NCI-H748 treated with DMSO at 0.1 percent for 48 hours (cell line): ENCODE measurements around the gene NUTM1.
"Not testable (repeated sequence)": the region's sequence is repeated elsewhere in the genome, so short reads cannot be mapped to it uniquely, and the experiment has no call there.

Experiments
- DNase-seq: peaks from one replicate; lab custom pipeline; 2025; lab: John Stamatoyannopoulos, UW

Gene NUTM1

DNA sequence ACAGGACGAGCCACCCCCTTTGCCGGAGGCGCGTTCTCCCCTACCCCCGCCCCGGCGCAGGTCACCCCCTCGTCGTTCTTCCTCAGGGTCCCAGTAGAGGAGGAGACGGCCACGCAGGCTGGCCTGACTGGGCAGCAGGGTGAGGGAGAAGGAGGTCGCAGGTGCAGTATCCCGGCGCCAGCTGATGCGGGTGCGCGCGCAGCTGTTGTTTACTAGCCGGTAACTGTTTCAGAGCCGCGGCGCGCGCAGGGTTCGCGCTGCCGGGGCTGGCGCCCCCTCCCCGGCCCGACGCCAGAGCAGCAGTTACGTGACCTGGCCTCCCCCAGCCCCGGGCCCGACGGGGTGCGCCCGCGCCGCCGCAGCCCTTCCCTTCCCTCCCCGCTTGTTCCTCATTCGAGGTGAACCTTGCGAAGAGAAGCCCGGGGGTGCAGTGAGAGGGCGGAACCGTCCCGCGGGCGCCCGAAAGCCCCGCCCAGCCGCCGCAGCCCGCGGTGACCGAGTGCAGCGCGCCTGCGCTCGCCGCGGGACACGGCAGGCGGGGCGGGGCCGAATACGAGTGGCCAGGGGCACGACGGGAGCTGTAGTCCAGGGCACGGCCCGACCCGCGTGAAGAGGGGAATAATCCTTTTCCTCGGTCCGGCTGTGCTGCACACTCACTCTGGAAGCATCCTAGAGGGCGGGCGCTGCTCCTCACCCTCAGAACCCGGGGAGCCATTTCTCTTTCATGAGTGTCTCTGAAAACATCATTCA lies 5.4 kb upstream of the NUTM1 start, which contains the start of gene SLC12A6:
TSS of gene SLC12A6 (minus strand) at position 225 of the 750 bp plus-strand sequence. CDS start 1,101 bp downstream, outside the sequence.
- DNase-seq = peak; percentile 62

GRCh38 chr15:34338347-34338746 lies 4.8 kb upstream of the NUTM1 start:
- no peak for DNase-seq

- DNase-seq = no peak
These were observed 3.2 kb upstream of the NUTM1 start for GRCh38 chr15:34339946-34340345.

DNA sequence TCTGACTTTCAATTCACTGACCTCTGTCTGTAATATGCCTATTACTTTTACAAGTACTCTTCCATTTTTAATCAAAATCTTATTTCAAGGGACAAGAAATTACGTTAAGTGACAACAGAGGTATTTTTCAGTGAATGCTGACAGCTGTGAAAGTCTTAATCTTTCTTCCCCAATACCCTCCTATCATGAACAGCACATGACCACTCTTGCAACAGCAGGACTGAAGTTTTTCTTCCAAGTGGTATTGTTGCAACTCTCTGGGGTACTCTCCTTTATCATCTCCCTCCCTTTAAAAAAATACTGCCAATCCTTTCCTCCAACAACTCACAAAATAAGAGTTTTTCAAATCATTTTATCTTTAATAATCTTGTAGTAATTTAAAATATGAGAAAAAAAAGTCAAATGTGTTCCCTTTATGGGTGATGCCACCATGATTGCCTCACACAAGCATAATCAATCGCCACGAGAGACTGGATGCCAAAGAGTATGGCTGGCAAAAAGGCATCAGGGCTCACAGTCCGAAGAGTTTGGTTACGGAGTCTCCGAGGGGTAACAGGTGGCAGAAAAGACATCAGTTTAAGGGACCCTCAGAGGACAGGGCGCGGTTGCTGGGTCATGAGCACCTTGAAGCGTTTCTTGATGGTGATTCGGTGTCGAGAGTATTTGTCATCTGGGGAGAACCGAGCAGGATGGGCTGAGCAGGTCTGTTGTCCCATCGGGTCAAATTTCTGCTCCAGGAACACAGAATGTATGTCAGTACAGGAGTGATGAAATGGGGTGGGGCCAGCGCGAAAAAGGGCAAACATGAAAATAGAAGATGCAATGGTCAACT lies 1.5 kb upstream of the NUTM1 start:
- no peak for DNase-seq

DNA sequence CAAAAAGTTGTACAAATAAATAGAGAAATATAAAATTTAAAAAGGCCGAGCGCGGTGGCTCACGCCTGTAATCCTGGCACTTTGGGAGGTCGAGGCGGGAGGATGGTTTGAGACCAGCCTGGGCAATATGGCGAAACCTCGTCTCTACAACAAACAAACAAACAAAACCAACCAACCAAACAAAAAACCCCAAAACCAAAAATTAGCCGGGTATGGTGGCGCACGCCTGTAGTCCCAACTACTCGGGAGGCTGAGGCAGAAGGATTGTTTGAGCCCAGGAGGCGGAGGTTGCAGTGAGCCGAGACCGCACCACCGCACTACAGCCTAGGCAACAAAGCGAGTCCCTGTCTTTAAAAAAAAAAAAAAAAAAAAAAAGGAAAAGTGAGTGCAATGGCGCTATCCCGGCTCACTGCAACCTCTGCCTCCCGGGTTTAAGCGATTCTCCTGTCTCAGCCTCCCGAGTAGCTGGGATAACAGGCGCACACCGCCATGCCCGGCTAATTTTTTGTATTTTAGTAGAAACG lies 840 bp upstream of the NUTM1 start:
- DNase-seq = not testable (repeated sequence)

DNA sequence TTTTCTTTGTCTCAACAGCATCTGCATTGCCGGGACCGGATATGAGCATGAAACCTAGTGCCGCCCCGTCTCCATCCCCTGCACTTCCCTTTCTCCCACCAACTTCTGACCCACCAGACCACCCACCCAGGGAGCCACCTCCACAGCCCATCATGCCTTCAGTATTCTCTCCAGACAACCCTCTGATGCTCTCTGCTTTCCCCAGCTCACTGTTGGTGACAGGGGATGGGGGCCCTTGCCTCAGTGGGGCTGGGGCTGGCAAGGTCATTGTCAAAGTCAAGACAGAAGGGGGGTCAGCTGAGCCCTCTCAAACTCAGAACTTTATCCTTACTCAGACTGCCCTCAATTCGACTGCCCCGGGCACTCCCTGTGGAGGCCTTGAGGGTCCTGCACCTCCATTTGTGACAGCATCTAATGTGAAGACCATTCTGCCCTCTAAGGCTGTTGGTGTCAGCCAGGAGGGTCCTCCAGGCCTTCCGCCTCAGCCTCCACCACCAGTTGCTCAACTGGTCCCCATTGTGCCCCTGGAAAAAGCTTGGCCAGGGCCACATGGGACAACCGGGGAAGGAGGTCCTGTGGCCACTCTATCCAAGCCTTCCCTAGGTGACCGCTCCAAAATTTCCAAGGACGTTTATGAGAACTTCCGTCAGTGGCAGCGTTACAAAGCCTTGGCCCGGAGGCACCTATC lies 5.0 kb downstream of the NUTM1 start:
- no peak for DNase-seq

- no peak for DNase-seq
These were observed 5.7 kb downstream of the NUTM1 start for GRCh38 chr15:34348735-34349300.

DNA sequence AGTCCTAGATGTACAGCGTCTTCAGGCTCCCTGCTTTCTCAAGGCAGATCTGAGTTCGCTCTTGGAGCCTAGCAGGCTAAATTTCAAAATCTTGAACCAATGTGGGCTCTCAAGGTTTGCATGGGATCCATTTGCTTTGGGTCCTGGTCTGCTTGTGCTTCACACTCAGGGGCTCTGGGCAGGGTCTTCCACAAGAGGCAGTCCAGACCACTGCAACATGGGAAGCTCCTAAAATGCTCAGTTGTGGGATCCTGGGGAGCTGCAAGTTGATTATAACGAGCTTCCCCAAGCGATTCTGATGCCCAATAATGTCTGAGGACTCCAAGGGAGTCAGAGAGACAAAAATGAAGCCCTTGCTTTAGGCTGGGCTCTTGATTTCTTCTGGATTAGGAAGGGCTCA lies 6.7 kb downstream of the NUTM1 start:
- no peak for DNase-seq

DNA sequence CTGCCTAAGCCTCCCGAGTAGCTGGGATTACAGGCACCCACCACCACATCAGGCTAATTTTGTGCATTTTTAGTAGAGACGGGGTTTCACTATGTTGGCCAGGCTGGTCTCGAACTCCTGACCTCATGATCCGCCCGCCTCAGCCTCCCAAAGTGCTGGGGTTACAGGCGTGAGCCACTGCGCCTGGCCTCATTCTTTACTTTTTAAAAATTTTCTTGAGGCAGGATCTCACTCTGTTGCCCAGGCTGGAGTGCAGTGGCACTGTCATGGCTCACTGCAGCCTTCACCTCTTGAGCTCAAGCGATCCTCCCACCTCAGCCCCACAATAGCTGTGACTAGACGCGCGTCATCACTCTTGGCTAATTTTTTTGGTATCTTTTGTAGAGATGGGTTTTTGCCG lies 9.9 kb downstream of the NUTM1 start:
- not testable (repeated sequence) for DNase-seq

DNA sequence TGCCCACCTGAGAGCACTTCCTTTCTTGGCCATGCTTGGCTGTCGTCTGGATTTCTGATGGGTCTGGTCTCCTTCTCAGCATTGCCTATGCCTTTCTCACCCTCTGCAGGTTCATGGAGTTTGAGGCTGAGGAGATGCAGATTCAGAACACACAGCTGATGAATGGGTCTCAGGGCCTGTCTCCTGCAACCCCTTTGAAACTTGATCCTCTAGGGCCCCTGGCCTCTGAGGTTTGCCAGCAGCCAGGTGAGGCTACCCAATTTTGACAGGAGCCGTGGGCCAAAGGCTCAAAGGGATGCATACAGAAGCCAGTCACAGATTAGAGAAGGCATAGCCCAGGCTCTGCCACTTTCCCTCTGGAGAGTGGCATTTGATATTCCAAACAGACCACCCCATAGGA lies 10.5 kb downstream of the NUTM1 start:
- DNase-seq = no peak

DNA sequence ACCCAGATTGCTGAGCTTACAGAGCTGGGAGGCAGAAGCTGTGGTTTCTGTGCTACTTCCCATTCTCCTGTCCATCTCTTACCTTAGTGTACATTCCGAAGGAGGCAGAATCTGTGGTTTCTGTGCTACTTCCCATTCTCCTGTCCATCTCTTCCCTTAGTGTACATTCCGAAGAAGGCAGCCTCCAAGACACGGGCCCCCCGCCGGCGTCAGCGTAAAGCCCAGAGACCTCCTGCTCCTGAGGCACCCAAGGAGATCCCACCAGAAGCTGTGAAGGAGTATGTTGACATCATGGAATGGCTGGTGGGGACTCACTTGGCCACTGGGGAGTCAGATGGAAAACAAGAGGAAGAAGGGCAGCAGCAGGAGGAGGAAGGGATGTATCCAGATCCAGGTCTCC lies 11.2 kb downstream of the NUTM1 start:
- DNase-seq = no peak

GRCh38 chr15:34355241-34355640 lies 12.1 kb downstream of the NUTM1 start:
- no peak for DNase-seq

DNA sequence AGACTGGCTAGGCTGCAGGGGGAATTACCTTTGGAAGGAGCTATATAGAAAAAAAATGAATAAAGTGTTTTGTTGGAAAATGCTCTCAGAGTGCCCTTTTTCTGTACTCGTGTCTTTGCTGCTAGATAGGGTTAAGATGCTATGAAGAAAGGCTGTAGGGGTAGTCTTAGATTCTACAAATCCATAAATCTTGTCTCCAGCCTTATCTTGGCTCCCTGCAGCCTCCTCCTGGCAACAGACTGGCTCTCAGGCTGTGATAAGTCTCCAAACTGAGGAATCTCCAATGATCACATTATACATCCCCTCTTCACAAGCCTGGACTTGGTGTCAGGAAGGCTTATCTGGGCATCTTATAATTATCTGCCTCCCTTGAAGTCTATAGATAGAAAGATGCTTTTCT lies 14.5 kb downstream of the NUTM1 start:
- no peak for DNase-seq

DNA sequence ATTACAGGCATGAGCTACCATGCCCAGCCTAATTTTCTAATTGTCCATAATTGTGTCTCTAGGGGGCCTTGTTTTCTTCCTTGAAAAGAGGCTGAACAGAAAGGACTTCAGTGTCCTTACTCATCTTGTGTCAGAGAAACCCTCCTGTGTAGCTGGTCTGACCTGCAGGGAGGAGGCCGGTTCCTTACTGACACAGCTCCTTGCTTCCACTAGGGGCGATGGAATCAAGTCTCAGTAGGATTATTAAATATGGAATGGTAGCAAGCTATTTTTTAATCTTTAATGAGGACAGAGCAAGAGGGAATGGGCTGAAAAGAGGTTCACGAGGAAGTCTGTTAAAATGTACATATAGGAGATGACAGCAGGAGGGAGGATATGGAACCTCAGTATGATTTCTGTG lies 15.3 kb downstream of the NUTM1 start:
- no peak for DNase-seq

DNA sequence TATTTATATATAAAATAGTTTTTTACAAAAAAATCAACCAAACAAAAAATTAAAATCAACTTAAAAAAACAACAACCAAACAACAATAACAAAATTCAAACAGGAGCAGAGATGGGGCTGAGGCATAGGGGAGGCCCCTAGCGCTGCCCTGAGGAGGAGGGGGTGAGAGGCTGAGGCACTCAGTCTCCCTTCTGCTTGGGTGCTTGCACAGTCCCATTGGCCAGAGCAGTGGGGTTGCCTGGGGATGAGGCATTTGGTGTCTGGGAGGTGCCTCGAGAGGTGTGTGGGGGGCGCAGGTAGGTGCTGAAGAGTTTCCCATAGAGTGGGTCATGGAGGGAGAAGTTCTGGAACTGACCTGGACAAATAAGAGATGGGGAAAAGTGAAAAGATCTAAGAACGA lies 15.8 kb downstream of the NUTM1 start:
- no peak for DNase-seq

DNA sequence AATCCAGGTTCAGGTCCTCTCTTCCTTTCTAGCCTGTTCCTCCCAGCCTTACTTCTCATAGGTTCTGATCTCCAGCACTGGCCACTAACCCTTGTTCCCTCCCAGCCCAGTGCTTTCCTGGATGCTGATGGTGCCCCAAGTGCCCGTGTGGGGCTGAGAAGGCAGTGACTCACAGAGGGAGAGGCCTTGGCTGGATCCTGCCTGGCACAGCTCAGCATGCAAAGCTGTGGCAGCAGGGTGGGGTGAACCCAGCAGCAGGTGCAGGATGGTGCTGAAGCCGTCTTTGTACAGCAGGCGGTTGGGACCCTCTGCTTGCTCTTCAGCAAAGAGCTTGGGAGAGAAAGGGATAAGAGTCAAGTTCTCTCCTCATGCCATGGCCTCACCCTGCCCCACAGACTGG lies 16.3 kb downstream of the NUTM1 start:
- DNase-seq = no peak

GRCh38 chr15:34360298-34360697 lies 17.2 kb downstream of the NUTM1 start:
- DNase-seq = no peak

GRCh38 chr15:34361278-34361677 lies 18.2 kb downstream of the NUTM1 start:
- DNase-seq = no peak

DNA sequence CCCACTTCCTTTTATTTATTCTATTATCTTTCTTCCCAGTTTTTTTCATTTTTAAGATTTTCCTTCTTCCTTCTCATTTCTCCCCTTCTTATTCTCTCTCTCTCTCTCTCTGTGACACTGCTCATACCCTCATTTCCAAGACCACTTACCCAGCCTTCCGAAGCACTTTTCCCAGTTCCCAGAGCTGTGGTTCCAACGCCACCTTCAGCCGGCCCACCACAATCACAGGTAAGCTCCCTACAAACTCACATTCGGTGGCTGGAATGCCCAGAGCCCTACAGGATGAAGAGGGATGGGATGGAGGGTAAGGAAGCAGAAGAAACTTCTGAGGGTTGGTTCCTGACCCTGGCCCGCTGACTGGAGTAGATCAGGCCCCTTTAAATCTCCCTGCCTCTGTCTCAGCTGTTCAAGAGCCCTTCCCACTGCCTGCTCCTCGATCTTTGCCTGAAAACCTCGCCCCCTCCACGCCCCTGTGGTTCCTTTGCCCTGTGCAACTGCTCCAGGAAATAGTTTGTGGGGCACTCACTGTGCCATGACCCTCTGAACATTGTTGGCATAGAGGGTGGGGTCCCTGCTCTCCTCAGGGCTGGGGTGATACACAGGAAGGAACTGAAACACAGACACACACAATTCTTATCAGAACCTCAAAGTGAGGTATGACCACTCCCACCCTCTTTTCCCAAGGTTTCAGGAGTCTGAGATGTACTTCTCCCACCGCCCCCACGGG lies 19.1 kb downstream of the NUTM1 start:
- DNase-seq = no peak

DNA sequence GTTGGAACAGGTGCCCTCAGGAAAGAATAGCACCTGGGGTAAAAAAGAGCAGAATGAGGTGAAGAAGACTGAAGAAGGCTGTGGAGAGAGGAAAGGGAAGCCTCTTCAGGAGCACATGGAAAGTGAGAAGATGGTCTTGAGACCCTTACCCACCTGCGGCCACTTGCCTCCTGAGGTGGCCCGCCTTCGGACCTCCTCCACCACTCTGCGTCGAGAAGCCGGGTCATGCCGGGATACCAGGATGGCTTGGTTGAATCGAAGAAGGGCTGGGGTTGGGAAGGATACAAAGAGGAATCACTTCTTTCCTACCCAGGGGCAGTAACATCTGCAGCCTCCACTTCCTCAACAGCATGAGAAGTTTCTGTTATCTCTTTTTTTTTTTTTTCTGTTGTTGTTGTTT lies 20.9 kb downstream of the NUTM1 start:
- DNase-seq = no peak

GRCh38 chr15:34365091-34365825 lies 22.1 kb downstream of the NUTM1 start:
- no peak for DNase-seq
